ES-I3 (cell line): ENCODE data around the gene FLT3LG.
"Not testable (repeated sequence)": the region's sequence is repeated elsewhere in the genome, so short reads cannot be mapped to it uniquely, and the experiment has no call there.

Experiments used
- H3K36me3 ChIP-seq: 2 replicates; pipeline ENCODE4 v1.6.1; 2013; ENCODE audit warnings: mild to moderate bottlenecking, low read length, control low read depth, moderate library complexity; ENCODE audit not compliant: insufficient read depth
- H3K4me1 ChIP-seq: 2 replicates; pipeline ENCODE4 v1.6.1; 2013; ENCODE audit warnings: mild to moderate bottlenecking, control low read depth, low read length; ENCODE audit not compliant: insufficient read depth
- H3K9ac ChIP-seq: 2 replicates; pipeline ENCODE4 v1.6.1; 2013; ENCODE audit warnings: low read depth, mild to moderate bottlenecking, low read length, moderate library complexity
- H3K9me3 ChIP-seq: 2 replicates; pipeline ENCODE4 v1.6.1; 2013; ENCODE audit warnings: mild to moderate bottlenecking, low read length, moderate library complexity; ENCODE audit not compliant: control insufficient read depth, insufficient read depth

Gene FLT3LG

GRCh38 chr19:49434907-49435583 lies 39.0 kb upstream of the FLT3LG start:
- H3K36me3 ChIP-seq: no peaks in the 10 kb centered on the region
- H3K9ac ChIP-seq: no peak overlapping the region

DNA sequence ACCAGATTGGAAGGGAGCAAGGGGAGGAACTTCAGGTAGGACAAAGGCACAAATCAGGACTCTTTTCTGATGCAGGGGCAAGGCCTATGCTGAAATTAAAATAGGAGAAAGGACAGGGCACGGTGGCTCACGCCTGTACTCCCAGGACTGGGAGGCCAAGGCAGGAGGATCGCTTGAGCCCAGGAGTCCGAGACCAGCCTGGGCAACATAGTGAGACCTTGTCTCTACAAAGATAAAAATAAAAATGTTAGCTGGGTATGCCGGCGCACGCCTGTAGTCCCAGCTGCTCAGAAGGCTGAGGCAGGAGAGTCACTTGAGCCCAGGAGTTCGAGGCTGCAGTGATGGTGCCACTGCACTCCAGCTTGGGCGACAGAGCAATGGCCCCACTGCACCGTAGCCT lies 38.3 kb upstream of the FLT3LG start:
- Histone ChIP-seq H3K4me1 (no peaks in the 10 kb centered on the region; the same call in 1 of the 2 replicates), H3K9me3 (no peaks in the 10 kb centered on the region), H3K36me3 (no peaks in the 10 kb centered on the region), H3K9ac (no peak overlapping the region)

More at GRCh38 chr19:49434907-49435583, 39.0 kb upstream of the FLT3LG start:
- Histone ChIP-seq H3K9me3 (no peaks in the 10 kb centered on the region), H3K4me1 (no peaks in the 10 kb centered on the region; the same call in 1 of the 2 replicates)

DNA sequence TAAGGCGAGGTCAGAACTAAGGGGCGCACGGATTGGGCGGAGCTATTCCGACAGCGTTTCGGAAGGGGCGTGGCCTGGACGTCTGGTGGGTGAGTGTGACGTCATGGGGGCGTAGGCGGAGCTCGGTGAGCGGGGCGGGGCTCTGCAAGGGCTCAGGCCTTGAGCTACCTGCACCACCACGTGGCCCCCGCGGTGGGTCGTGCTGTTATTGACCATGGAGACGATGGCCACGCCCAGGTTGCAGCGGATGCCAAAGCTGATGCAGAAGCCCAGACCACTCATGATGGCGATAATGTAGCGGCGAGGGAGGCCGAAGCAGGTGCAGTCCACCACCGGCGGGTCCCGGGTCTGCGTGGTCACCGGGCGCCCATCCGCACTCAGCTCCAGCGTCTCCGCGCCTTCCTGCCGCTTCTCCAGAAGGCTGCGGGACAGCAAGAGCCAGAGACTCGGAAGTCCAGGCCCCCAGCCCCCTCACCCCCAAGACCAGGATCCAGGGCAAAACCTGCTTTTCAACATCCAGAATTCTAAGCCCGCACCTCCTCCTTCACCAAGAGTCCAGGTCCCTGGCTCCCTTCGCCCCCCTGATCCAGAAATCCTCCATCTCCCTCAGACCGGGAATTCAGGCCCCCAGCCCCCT lies 37.5 kb upstream of the FLT3LG start:
- Histone ChIP-seq H3K4me1 (no peaks in the 10 kb centered on the region; the same call in 1 of the 2 replicates), H3K36me3 (no peaks in the 10 kb centered on the region), H3K9me3 (no peaks in the 10 kb centered on the region), H3K9ac (peak overlapping the region; percentile 8; the same call in 1 of the 2 replicates)

- peaks cover 5% of the 10 kb centered on the region; the same call in 1 of the 2 replicates for H3K4me1 ChIP-seq
- no peaks in the 10 kb centered on the region for H3K9me3 ChIP-seq
- H3K36me3 ChIP-seq: no peaks in the 10 kb centered on the region
- H3K9ac ChIP-seq: no peak overlapping the region
Measured at GRCh38 chr19:49437231-49437630, 36.8 kb upstream of the FLT3LG start.

DNA sequence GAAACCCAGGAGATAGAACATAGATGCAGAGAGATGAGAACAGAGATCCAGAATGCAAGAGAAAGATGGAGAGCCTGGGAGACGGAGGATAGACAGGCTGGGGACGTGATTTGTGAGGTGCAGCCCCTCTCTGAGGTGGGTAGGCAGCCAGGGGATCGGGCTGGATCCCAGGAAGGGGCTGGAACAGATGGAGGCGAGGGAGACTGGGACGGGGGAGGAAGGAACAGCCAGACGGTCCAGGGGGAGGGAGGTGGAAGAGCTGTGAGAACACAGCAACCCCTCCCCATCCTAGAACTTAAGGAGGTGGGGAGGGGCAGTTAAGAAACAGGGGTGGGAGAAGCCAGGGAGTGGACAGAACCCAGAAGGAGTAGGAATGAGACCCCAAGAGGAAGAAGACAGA lies 35.8 kb upstream of the FLT3LG start:
- Histone ChIP-seq H3K9ac (no peak overlapping the region), H3K4me1 (peaks cover 5% of the 10 kb centered on the region; the same call in 1 of the 2 replicates), H3K36me3 (no peaks in the 10 kb centered on the region), H3K9me3 (no peaks in the 10 kb centered on the region)

DNA sequence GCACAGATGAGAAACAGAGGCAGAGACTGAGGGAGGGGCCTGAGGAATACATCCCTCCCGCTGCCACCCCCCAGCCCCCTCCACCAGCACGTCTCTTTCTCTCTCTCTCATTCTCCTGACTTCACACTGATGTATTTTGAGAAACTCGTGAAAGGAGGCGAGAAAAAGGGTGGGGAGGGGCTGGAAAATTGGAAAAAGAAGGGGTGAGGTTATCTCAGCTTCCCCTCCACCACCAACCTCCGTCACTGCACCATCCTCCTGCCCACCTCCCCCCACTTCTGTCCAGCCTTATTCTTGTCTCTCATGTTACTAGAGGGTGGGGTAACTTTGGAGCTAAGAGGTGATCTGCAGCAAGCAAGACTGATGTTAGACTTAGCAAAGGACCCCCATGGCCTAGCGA lies 34.2 kb upstream of the FLT3LG start:
- H3K4me1 ChIP-seq: peaks cover 5% of the 10 kb centered on the region; the same call in 1 of the 2 replicates
- no peaks in the 10 kb centered on the region for H3K9me3 ChIP-seq
- no peaks in the 10 kb centered on the region for H3K36me3 ChIP-seq
- no peak overlapping the region for H3K9ac ChIP-seq

DNA sequence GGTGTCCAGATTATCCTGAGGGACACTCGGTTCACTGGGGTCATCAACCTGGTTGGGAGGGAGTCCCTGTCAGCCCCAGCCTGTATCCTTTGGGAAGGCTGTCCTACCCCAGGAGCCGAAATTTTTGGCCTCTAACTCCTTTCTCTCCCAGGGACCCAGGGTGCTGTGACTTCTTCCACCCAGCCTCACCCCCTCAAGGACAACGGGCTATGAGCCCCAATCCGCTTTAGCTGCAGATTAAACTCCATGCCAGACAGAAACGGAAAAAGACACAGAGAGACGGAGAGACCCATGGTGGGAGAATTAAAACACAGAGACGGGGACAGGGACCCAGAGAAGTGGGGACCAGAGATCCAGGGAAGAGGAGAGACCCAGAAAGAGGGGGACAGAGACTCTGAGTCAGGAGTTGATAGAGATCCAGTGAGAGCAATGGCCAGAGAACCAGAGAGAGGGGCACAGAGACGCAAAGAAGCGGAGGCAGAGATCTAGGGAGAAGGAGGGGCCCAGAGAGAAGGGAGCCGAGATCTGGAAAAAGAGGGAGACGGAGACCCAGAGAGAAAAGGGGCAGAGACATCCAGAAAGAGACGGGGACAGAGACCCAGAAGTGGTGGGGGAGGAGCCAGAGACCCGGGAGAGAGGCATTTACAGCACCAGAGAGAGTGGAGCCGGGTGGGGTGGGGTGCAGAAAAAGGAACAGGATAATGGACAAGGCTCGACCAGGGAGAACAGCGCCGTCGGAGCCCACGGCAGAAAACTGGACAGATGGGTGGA lies 33.4 kb upstream of the FLT3LG start:
- Histone ChIP-seq H3K9ac (no peak overlapping the region; the same call in 1 of the 2 replicates), H3K4me1 (peaks cover 5% of the 10 kb centered on the region; the same call in 1 of the 2 replicates), H3K9me3 (no peaks in the 10 kb centered on the region), H3K36me3 (no peaks in the 10 kb centered on the region)

DNA sequence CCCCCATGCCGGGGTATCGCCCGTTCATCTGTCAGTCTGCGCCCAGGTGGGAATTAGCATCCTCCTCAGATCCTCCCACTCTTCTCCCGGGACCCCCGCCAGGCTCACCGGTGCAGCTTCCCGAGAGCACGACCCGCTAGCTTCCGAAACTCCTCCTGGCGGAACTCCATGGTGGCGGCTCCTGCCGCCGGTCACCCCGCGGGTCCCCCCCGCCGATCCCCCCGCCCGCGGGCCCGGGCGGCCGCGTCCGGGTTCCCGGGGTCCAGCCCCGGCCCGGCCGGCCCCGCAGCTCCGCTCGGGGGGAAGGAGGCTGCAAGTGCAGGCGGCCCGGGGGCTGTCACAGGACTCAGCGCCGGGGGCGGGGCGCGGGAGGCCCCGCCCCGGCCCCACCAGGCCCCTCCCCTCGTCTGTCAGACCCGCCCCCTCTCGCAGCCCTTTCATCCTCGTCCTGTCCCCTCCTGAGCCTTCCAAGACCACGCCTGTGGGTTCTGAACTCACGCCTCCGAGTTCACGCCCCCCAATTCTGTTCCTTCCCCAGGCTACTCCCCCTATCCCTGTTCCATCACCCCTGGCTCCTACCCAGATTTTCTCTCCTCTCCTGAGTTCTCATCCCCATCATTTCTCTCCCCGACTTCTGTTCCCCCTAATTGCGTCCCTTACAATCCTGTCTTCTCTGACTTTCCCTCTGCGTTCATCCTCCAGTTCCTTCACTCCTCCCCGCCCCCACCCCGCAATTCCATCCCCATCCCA lies 32.6 kb upstream of the FLT3LG start, which contains the start of gene SLC17A7:
Gene SLC17A7, minus strand, starts transcription at position 318 of the 750 bp plus-strand sequence. Its CDS starts 148 bp downstream, at position 170.
- Histone ChIP-seq H3K36me3 (no peaks in the 10 kb centered on the region), H3K9ac (peak within 1 kb of the TSS; percentile 56; the same call in 1 of the 2 replicates), H3K4me1 (peaks cover 5% of the 10 kb centered on the region; the same call in 1 of the 2 replicates), H3K9me3 (no peaks in the 10 kb centered on the region)

GRCh38 chr19:49441960-49442350 lies 32.1 kb upstream of the FLT3LG start:
- Histone ChIP-seq H3K36me3 (no peaks in the 10 kb centered on the region), H3K4me1 (peaks cover 5% of the 10 kb centered on the region; the same call in 1 of the 2 replicates), H3K9ac (peak overlapping the region; percentile 56; the same call in 1 of the 2 replicates), H3K9me3 (no peaks in the 10 kb centered on the region)

DNA sequence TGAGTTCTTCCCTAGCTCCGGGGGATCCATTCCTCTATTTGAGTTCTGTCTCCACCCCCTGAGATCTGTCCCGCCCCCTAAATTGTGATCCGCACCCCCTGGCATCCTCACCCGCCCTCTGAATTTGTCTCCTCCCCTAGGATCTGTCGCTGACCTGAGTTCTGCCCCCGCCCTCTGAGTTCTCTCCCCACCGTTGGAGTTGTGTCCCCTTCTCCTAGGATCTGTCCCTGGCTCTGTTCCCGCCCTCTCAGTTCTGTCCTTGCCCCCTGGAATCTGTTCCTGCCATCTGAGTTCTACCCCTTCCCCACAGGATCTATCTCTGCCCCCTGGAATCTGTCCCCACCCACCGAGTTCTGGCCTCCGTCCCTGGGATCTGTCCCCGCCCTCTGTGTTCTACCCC lies 31.7 kb upstream of the FLT3LG start:
- Histone ChIP-seq H3K4me1 (peaks cover 5% of the 10 kb centered on the region; the same call in 1 of the 2 replicates), H3K9ac (peak overlapping the region; percentile 56; the same call in 1 of the 2 replicates), H3K9me3 (no peaks in the 10 kb centered on the region), H3K36me3 (no peaks in the 10 kb centered on the region)

- H3K36me3 ChIP-seq: no peaks in the 10 kb centered on the region
- no peaks in the 10 kb centered on the region for H3K9me3 ChIP-seq
- H3K9ac ChIP-seq: peak overlapping the region; percentile 80
- H3K4me1 ChIP-seq: peaks cover 5% of the 10 kb centered on the region; the same call in 1 of the 2 replicates
Measured at GRCh38 chr19:49442771-49443365, 31.1 kb upstream of the FLT3LG start.

DNA sequence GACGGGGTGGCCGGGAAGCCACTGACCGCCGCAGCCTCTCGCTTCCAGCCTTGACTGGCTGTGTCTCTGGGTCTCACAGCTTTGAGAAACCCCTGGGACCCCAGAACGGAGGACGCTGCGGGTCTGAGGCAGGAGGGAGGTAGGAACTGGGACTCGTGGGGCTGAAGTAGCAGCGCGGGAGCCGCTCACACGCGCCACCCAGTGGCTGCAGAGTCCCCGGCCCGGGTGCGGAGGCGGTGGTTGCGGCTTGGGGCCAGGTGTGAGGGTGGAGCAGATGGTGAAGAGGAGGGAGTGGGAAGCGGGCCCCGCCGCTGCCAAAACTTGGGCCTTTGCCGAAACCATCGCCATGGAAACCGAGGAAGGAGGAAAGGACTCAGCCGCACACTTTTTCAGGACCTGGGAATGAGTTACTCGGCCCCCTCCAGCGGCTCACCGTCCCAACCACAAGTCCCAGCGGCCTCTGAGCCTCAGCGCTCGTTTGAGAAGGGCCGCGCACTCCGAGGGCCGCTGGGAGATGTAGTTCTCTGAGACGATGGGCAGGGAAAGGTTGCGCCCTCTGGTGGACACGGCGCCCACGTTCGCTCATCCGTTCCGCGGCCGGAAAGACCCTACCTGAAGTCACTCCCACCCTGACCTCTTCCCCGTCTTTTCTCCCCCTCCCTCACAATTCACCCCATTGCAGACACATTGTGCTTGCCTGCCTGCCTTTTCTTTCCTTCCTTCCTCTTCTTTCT lies 30.5 kb upstream of the FLT3LG start:
- Histone ChIP-seq H3K9ac (peak overlapping the region; percentile 80), H3K9me3 (no peaks in the 10 kb centered on the region), H3K36me3 (no peaks in the 10 kb centered on the region), H3K4me1 (peaks cover 5% of the 10 kb centered on the region; the same call in 1 of the 2 replicates)

- not testable (repeated sequence) for H3K9ac ChIP-seq
Measured at GRCh38 chr19:49444100-49444700, 29.8 kb upstream of the FLT3LG start.

More at GRCh38 chr19:49444100-49444700, 29.8 kb upstream of the FLT3LG start:
- H3K4me1 ChIP-seq, H3K36me3 ChIP-seq, H3K9me3 ChIP-seq: not testable (repeated sequence)
